ENCODE results near the gene STAMBP.
A peak's percentile ranks its signal among the peaks of the same experiment; 100 is the strongest.
"Not testable (repeated sequence)": the region's sequence is repeated elsewhere in the genome, so short reads cannot be mapped to it uniquely, and the experiment has no call there.

The STAMBP gene

GRCh38 chr2:73888388-73888787 lies 59.6 kb downstream of the STAMBP start:
- DNase-seq = no peak

- no peak for DNase-seq
These were observed 60.4 kb downstream of the STAMBP start for GRCh38 chr2:73889206-73889605.

GRCh38 chr2:73890301-73891092 lies 61.7 kb downstream of the STAMBP start:
- DNase-seq = no peak

- DNase-seq = no peak
These were observed 62.6 kb downstream of the STAMBP start for GRCh38 chr2:73891276-73891901.

GRCh38 chr2:73892631-73893329 lies 64.0 kb downstream of the STAMBP start, which contains the start of gene ACTG2:
Gene ACTG2, plus strand, starts transcription at chr2:73893008. Its CDS starts 8,304 bp downstream, at chr2:73901312.
- DNase-seq = no peak

GRCh38 chr2:73893764-73894474 lies 65.2 kb downstream of the STAMBP start:
- no peak for DNase-seq

GRCh38 chr2:73894475-73894850 lies 65.7 kb downstream of the STAMBP start:
- DNase-seq = no peak

GRCh38 chr2:73894877-73895276 lies 66.1 kb downstream of the STAMBP start:
- no peak for DNase-seq

GRCh38 chr2:73895473-73895872 lies 66.7 kb downstream of the STAMBP start:
- no peak for DNase-seq

- DNase-seq = peak; percentile 25
These were observed 67.8 kb downstream of the STAMBP start for GRCh38 chr2:73896362-73897239.

GRCh38 chr2:73897240-73897583 lies 68.5 kb downstream of the STAMBP start:
- no peak for DNase-seq

GRCh38 chr2:73897934-73898333 lies 69.2 kb downstream of the STAMBP start:
- no peak for DNase-seq

- DNase-seq = no peak
These were observed 71.1 kb downstream of the STAMBP start for GRCh38 chr2:73899801-73900336.

- no peak for DNase-seq
These were observed 72.4 kb downstream of the STAMBP start for GRCh38 chr2:73901143-73901542.

- DNase-seq = no peak
These were observed 73.5 kb downstream of the STAMBP start for GRCh38 chr2:73902284-73902683.

GRCh38 chr2:73903313-73903712 lies 74.6 kb downstream of the STAMBP start:
- DNase-seq = no peak

GRCh38 chr2:73903949-73904613 lies 75.3 kb downstream of the STAMBP start:
- not testable (repeated sequence) for DNase-seq

- DNase-seq = no peak
These were observed 76.2 kb downstream of the STAMBP start for GRCh38 chr2:73904952-73905351.

- DNase-seq = no peak
These were observed 78.2 kb downstream of the STAMBP start for GRCh38 chr2:73906847-73907505.

- peak; percentile 62 for DNase-seq
These were observed 79.2 kb downstream of the STAMBP start for GRCh38 chr2:73907840-73908452.
